K562 (cell line): ENCODE results near the gene ECHDC3. TPM values are rescaled to one million over a fixed set of nuclear protein-coding genes. Genes with fewer than 3 reads are reported as not detected.

ENCODE experiments used
- ATAC-seq: fragments of 200-7000 bp; cut with Tn5 transposase; 3 replicates; pipeline ENCODE4 v1.9.1; 2020; ENCODE audit warnings: moderate library complexity
- BruUV-seq: library from RNA; stranded (reverse); fragments of 400-500 nt; replicated peaks from 2 replicates; lab custom pipeline; 2021; lab: Mats Ljungman, UMichigan
- CTCF ChIA-PET: fragments of 300-600 bp; formaldehyde crosslinking; extraction: SDS; loops from one replicate; lab custom pipeline; 2021; ENCODE audit warnings: low intra/inter-chr PET ratio; lab: Yijun Ruan, JAX
- POLR2A ChIA-PET: fragments of 300-600, 350-650 bp; sonication (Branson Sonifier 250); formaldehyde crosslinking; extraction: SDS; loops from one replicate; lab custom pipeline; 2021; ENCODE audit warnings: antibody characterized with exemption, inconsistent platforms; lab: Yijun Ruan, JAX
- DNase-seq, 4 experiments: peaks; one replicate each; pipeline versions ENCODE4 v3.0.0 to v3.0.0-alpha.2; 2011 to 2018; ENCODE audit warnings: low spot score in 3 of 4, mixed read lengths in 3 of 4; ENCODE audit errors: extremely low read depth in 1 of 4
- FAIRE-seq: peaks from 2 replicates; lab custom pipeline; 2011; peaks lifted over from hg19 to GRCh38; lab: Jason Lieb, UNC
- H2AFZ ChIP-seq: 2 replicates; pipeline ENCODE4 v1.6.0; 2011; ENCODE audit warnings: low read depth, low read length, control low read depth, inconsistent platforms
- H3K27ac ChIP-seq: fragments of 200-600 bp; 3 replicates; pipeline ENCODE4 v1.8.0; 2011; ENCODE audit warnings: low read depth, mild to moderate bottlenecking, control low read depth, inconsistent platforms, low read length, moderate library complexity, mixed read lengths; ENCODE audit errors: extremely low read depth
- H3K27me3 ChIP-seq, 2 experiments: fragments of 300-600 bp in 1 of 2; 2 replicates in 1 of 2; 3 replicates in 1 of 2; pipeline versions ENCODE4 v1.6.0 to v1.8.0; 2011; ENCODE audit warnings: inconsistent platforms in 2 of 2, low read length in 2 of 2, mild to moderate bottlenecking in 1 of 2, mixed read lengths in 1 of 2, moderate library complexity in 1 of 2; ENCODE audit not compliant: control insufficient read depth in 2 of 2, insufficient read depth in 2 of 2
- H3K36me3 ChIP-seq: fragments of 300-600 bp; 3 replicates; pipeline ENCODE4 v1.8.0; 2011; ENCODE audit warnings: mild to moderate bottlenecking, low read length, inconsistent platforms; ENCODE audit not compliant: control insufficient read depth, insufficient read depth
- H3K4me1 ChIP-seq, 2 experiments: fragments of 200-600 bp in 1 of 2; replicated peaks in 1 of 2; 2 replicates in 1 of 2; 3 replicates in 1 of 2; pipeline versions ENCODE4 v1.5.1 to v1.8.0; 2011; ENCODE audit warnings: inconsistent platforms in 2 of 2, low read length in 2 of 2, mild to moderate bottlenecking in 1 of 2, mixed read lengths in 1 of 2, moderate library complexity in 1 of 2; ENCODE audit not compliant: control insufficient read depth in 2 of 2, insufficient read depth in 2 of 2
- H3K4me2 ChIP-seq: 2 replicates; pipeline ENCODE4 v1.6.1; 2011; ENCODE audit warnings: low read length, control low read depth, inconsistent platforms, mixed read lengths; ENCODE audit not compliant: insufficient read depth
- H3K4me3 ChIP-seq: fragments of 200-600 bp; sonication (generic), shearing (Covaris generic); 2 replicates; pipeline ENCODE4 v1.5.1; 2016; ENCODE audit warnings: control low read depth, inconsistent platforms
- H3K79me2 ChIP-seq: fragments of 200-600 bp; 3 replicates; pipeline ENCODE4 v1.8.0; 2011; ENCODE audit warnings: low read length, inconsistent platforms; ENCODE audit not compliant: control insufficient read depth, insufficient read depth
- H3K9ac ChIP-seq, 2 experiments: 2 replicates each; pipeline versions ENCODE4 v1.6.0 to v1.6.1; 2011; ENCODE audit warnings: low read depth in 2 of 2, low read length in 2 of 2, control low read depth in 1 of 2, inconsistent platforms in 1 of 2, mild to moderate bottlenecking in 1 of 2, mixed read lengths in 1 of 2; ENCODE audit not compliant: insufficient read depth in 1 of 2
- H3K9me1 ChIP-seq: one replicate; pipeline ENCODE4 v1.6.0; 2011; ENCODE audit warnings: inconsistent platforms, mild to moderate bottlenecking, low read length, moderate library complexity; ENCODE audit not compliant: control insufficient read depth, insufficient read depth
- H3K9me3 ChIP-seq: replicated peaks from 2 replicates; pipeline ENCODE4 v1.5.1; 2011; ENCODE audit warnings: low read depth, low read length, inconsistent platforms; ENCODE audit not compliant: control insufficient read depth, insufficient read depth
- H4K20me1 ChIP-seq: replicated peaks from 2 replicates; pipeline ENCODE4 v1.6.1; 2011; ENCODE audit warnings: low read length, inconsistent platforms, mixed read lengths; ENCODE audit not compliant: control insufficient read depth, insufficient read depth
- CEBPB ChIP-seq: fragments of 450-650 bp; IDR thresholded peaks from 2 replicates; pipeline ENCODE4 v1.6.1; 2016; ENCODE audit warnings: missing genetic modification characterization, missing compliant biosample characterization
- CEBPG ChIP-seq, 3 experiments: fragments of 200-800 bp in 1 of 3; sonication (Bioruptor generic) in 1 of 3; sonication (generic) in 1 of 3; formaldehyde crosslinking in 1 of 3; IDR thresholded peaks in 2 of 3; conservative IDR thresholded peaks in 1 of 3; 2 replicates each; pipeline versions ENCODE4 v1.6.1 to v1.8.0; 2016 to 2022; ENCODE audit warnings: missing compliant biosample characterization in 2 of 3, missing genetic modification characterization in 2 of 3, mild to moderate bottlenecking in 1 of 3, missing genetic modification reagents in 1 of 3
- COPS2 ChIP-seq: fragments of 450-650 bp; conservative IDR thresholded peaks from 2 replicates; pipeline ENCODE4 v1.6.1; 2016; ENCODE audit warnings: mild to moderate bottlenecking, moderate library complexity
- CREB1 ChIP-seq, 2 experiments: sonication (generic) in 1 of 2; formaldehyde crosslinking in 1 of 2; IDR thresholded peaks; 2 replicates each; pipeline versions ENCODE4 v1.6.1 to v1.8.0; 2012 to 2022; ENCODE audit warnings: inconsistent platforms in 1 of 2, mild to moderate bottlenecking in 1 of 2, missing genetic modification reagents in 1 of 2, moderate library complexity in 1 of 2
- ESRRA ChIP-seq: fragments of 450-650 bp; IDR thresholded peaks from 2 replicates; pipeline ENCODE4 v1.6.1; 2014; ENCODE audit warnings: low read depth, mild to moderate bottlenecking, moderate library complexity, borderline replicate concordance
- L3MBTL2 ChIP-seq: fragments of 450-650 bp; IDR thresholded peaks from 2 replicates; pipeline ENCODE4 v1.6.1; 2016; ENCODE audit warnings: mild to moderate bottlenecking, moderate library complexity
- NELFE ChIP-seq: IDR thresholded peaks from 2 replicates; pipeline ENCODE4 v1.6.1; 2011; ENCODE audit warnings: mild to moderate bottlenecking; ENCODE audit not compliant: insufficient read depth, insufficient read length
- NEUROD1 ChIP-seq: fragments of 150-350 bp; IDR thresholded peaks from 2 replicates; pipeline ENCODE4 v1.6.1; 2014; ENCODE audit warnings: borderline replicate concordance, low read length, low read depth; ENCODE audit not compliant: partially characterized antibody
- RCOR1 ChIP-seq, 2 experiments: IDR thresholded peaks; 2 replicates each; pipeline ENCODE4 v1.6.1; 2012; ENCODE audit warnings: low read depth in 2 of 2, low read length in 2 of 2, borderline replicate concordance in 1 of 2, improper control_type of control experiment in 1 of 2
- SAP30 ChIP-seq: fragments of 200-600 bp; sonication (generic); IDR thresholded peaks from 2 replicates; pipeline ENCODE4 v1.6.1; 2012; ENCODE audit warnings: borderline replicate concordance, low read depth, mild to moderate bottlenecking, moderate library complexity, low read length, control low read depth, inconsistent platforms; ENCODE audit not compliant: insufficient read depth, poor library complexity, severe bottlenecking
- SMAD2 ChIP-seq: fragments of 150-350 bp; IDR thresholded peaks from 2 replicates; pipeline ENCODE4 v1.6.1; 2014; ENCODE audit warnings: low read depth, mild to moderate bottlenecking, low read length
- ZBTB17 ChIP-seq: fragments of 450-650 bp; formaldehyde crosslinking; IDR thresholded peaks from 2 replicates; pipeline ENCODE4 v1.4.0; 2020; ENCODE audit warnings: mild to moderate bottlenecking
- ZBTB8A ChIP-seq: fragments of 450-650 bp; IDR thresholded peaks from 2 replicates; pipeline ENCODE4 v1.6.1; 2018; ENCODE audit warnings: mild to moderate bottlenecking, moderate library complexity; ENCODE audit not compliant: partially characterized antibody
- ZNF766 ChIP-seq: fragments of 200-800 bp; sonication (Bioruptor generic); conservative IDR thresholded peaks from 2 replicates; pipeline ENCODE4 v1.6.1; 2016; ENCODE audit warnings: missing genetic modification characterization, missing compliant biosample characterization
- WGBS: fragments of 100-300 bp; shearing (Covaris generic); methylation state at CpG from one replicate; pipeline ENCODE4 v1.1.6; 2016; ENCODE audit warnings: low coverage, mixed read lengths; ENCODE audit not compliant: insufficient coverage; ENCODE audit errors: missing lambda C conversion rate; 5-methylcytosine and 5-hydroxymethylcytosine counted together
- in situ Hi-C: fragments of 300-500 bp; cut with MboI; formaldehyde crosslinking; loops from 4 replicates; pipeline ENCODE4 v1.15.0; 2018; ENCODE audit warnings: inconsistent platforms, mixed read lengths
- intact Hi-C: fragments of 100-400 bp; cut with micrococcal nuclease; formaldehyde crosslinking; loops from 2 replicates; pipeline ENCODE4 v1.14.2; 2022
- polyA plus RNA-seq, 8 experiments: library from polyadenylated mRNA; depleted of rRNA in 4 of 8; stranded (reverse) in 5 of 8; unstranded in 3 of 8; fragments of >200 nt; fragmentation: Nextera tagmentation in 2 of 8; fragmentation: Illumina TruSeq in 1 of 8; extraction: Ambion mirVana in 2 of 8; extraction: Trizol in 1 of 8; gene quantifications; 2 replicates each; pipeline versions ENCODE4 v1.2.1 to v1.2.3, GENCODE V29; 2011 to 2014; ENCODE audit warnings: inconsistent platforms in 1 of 8, missing spikeins in 1 of 8
- total RNA-seq, 7 experiments: library from RNA; depleted of rRNA in 6 of 7; stranded (reverse); fragments of >200 nt in 6 of 7; fragmentation: Illumina TruSeq in 2 of 7; extraction: Trizol in 2 of 7; gene quantifications; 2 replicates each; pipeline versions ENCODE4 v1.2.1 to v1.2.3, GENCODE V29; 2011 to 2021; ENCODE audit warnings: low replicate concordance in 1 of 7

The ECHDC3 gene
- total and polyA plus RNA-seq, 9 of the 15 experiments (the other 6 are each of a cell fraction or from before 2014, with no cell fraction given) = 0.53 to 21.9 (median 15.7) TPM

DNA sequence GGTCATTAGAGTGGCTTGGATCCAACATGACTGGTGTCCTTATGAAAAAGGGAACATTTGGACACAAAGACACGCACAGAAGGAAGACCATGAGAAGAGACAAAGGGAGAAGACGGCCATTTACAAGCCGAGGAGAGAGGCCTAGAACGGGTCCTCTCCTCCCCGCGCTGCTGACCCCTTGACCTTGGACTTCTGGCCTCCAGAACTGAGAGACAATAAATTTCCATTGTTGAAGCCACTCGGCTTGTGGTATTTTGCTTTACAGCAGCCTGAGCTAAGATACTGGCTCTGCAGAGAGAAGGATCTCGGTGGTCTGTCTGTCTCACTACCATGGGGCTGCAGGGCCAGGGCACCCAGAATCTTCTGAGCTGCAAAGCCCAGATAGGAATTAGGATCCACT is 38.1 kb upstream of the ECHDC3 start:
- intact Hi-C loops (no loop called here), in situ Hi-C loops (no loop called here)
- H3K4me2 ChIP-seq = no peak overlapping the region
- H3K9ac ChIP-seq = peak overlapping the region in 1 of 2 experiments; percentile 53; a peak in 1 of 4 replicates
- peak overlapping the region; percentile 79 for H2AFZ ChIP-seq
- no peaks in the 10 kb centered on the region for H3K79me2 ChIP-seq
- TF ChIP-seq NELFE = no peak
- TF ChIP-seq COPS2 = no peak
- no peak for TF ChIP-seq SAP30
- TF ChIP-seq RCOR1 (IDR thresholded peaks at IDR 0.05; ENCODE audit: borderline replicate concordance in 1 of 2, low read depth in 2 of 2, low read length in 2 of 2) = no peak
- TF ChIP-seq ESRRA = peak; percentile 48; the same call in 1 of the 2 replicates
- no peak for FAIRE-seq
- no peaks in the 10 kb centered on the region for H4K20me1 ChIP-seq
- DNase-seq = peak in 1 of 4 experiments; percentile 42
- ChIA-PET POLR2A (no interaction called here), CTCF (no interaction called here)
- no peaks in the 10 kb centered on the region for H3K9me1 ChIP-seq
- BruUV-seq = no TSS peak
- no peak overlapping the region for H3K27ac ChIP-seq
- no peaks in the 10 kb centered on the region for H3K27me3 ChIP-seq
- H3K4me3 ChIP-seq = no peak overlapping the region
- H3K36me3 ChIP-seq = no peaks in the 10 kb centered on the region
- no peaks in the 10 kb centered on the region for H3K9me3 ChIP-seq
- WGBS = 37% methylated on average over 7 of the region's 8 CpGs
- no peak for ATAC-seq
- H3K4me1 ChIP-seq = peaks cover 16 to 29% of the 10 kb centered on the region in 2 experiments; a peak in 4 of 5 replicates

DNA sequence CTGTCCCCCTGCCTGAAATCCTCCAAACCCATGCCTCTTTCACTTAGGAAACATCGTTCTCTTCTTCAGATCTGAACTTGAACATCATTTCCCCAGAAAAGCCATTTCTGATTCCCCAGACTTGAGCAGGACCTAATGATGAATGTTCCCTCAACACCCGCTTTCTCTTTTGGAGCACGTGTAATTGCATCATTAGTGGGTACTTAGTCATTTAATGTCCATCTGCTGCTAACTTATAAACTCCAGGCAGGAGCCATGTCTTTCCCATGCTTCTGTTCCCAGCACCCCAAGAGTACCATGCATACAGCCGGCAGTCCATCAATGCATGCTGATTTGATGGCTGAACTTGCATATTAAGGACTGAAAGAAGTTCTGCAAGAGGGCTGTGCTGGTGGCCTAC is 36.5 kb upstream of the ECHDC3 start:
- no peak for ATAC-seq
- no peak for FAIRE-seq
- CTCF ChIA-PET = no interaction called here
- TF ChIP-seq CREB1 (IDR thresholded peaks at IDR 0.05) (no peak), CREB1 (CRISPR knock-in tag; IDR thresholded peaks at IDR 0.05) (no peak), CEBPG (CRISPR knock-in tag; IDR thresholded peaks at IDR 0.05) (no peak), CEBPG (tag; conservative IDR thresholded peaks at IDR 0.05 in 1 of 2, IDR thresholded peaks at IDR 0.05 in 1 of 2) (0 out of 4 replicates have a peak, but pooled peaks of 1 of the 2 experiments have one; percentile 12), CEBPB (0 out of 2 replicates have a peak, but pooled peaks have one; percentile 11), L3MBTL2 (0 out of 2 replicates have a peak, but pooled peaks have one; percentile 21), SMAD2 (no peak), NEUROD1 (no peak), ZBTB17 (CRISPR knock-in tag) (no peak), ZNF766 (CRISPR knock-in tag) (no peak), ZBTB8A (no peak)

More for the DNA sequence above, 36.5 kb upstream of the ECHDC3 start:
- H3K4me1 ChIP-seq = peaks cover 22 to 36% of the 10 kb centered on the region in 2 experiments
- in situ Hi-C loops = no loop called here
- no peaks in the 10 kb centered on the region for H3K9me1 ChIP-seq
- H4K20me1 ChIP-seq = no peaks in the 10 kb centered on the region
- H3K4me2 ChIP-seq = no peak overlapping the region
- intact Hi-C loops = no loop called here
- H3K36me3 ChIP-seq = no peaks in the 10 kb centered on the region
- no TSS peak for BruUV-seq
- 71% methylated on average over 4 of the region's 4 CpGs for WGBS
- DNase-seq = no peak
- H3K27me3 ChIP-seq = no peaks in the 10 kb centered on the region
- H3K79me2 ChIP-seq = no peaks in the 10 kb centered on the region
- 0 out of 2 replicates have a peak overlapping the region, but pooled peaks have one; percentile 47 for H2AFZ ChIP-seq
- no peaks in the 10 kb centered on the region for H3K9me3 ChIP-seq
- no peak overlapping the region for H3K27ac ChIP-seq
- POLR2A ChIA-PET = no interaction called here
- no peak overlapping the region for H3K4me3 ChIP-seq
- no peak overlapping the region for H3K9ac ChIP-seq
